Smooth muscle cell (in vitro differentiated cells): ENCODE measurements around the gene CCDC167. TPM values are rescaled to one million over a fixed set of nuclear protein-coding genes. Genes with fewer than 3 reads are reported as not detected.

Experiments
- DNase-seq: peaks from one replicate; lab custom pipeline; 2025; ENCODE audit not compliant: unreplicated experiment; lab: John Stamatoyannopoulos, UW
- H2AFZ ChIP-seq: fragments of 200-600 bp; sonication (generic); 2 replicates; pipeline ENCODE4 v1.6.0; 2016; ENCODE audit warnings: antibody characterized with exemption, low read depth, mild to moderate bottlenecking
- H3F3A ChIP-seq: fragments of 200-600 bp; sonication (generic); 2 replicates; pipeline ENCODE4 v1.6.0; 2017; ENCODE audit warnings: antibody characterized with exemption, low read depth
- H3K27ac ChIP-seq: fragments of 200-600 bp; sonication (generic); 2 replicates; pipeline ENCODE4 v1.5.1; 2016; ENCODE audit warnings: low read depth, mild to moderate bottlenecking
- H3K27me3 ChIP-seq: fragments of 200-600 bp; sonication (generic); 2 replicates; pipeline ENCODE4 v1.6.1; 2016; ENCODE audit warnings: low read depth, mild to moderate bottlenecking
- H3K36me3 ChIP-seq: fragments of 200-600 bp; sonication (generic); 2 replicates; pipeline ENCODE4 v1.5.1; 2016; ENCODE audit warnings: low read depth
- H3K4me1 ChIP-seq: fragments of 200-600 bp; sonication (generic); 2 replicates; pipeline ENCODE4 v1.5.1; 2016; ENCODE audit warnings: low read depth
- H3K4me2 ChIP-seq: fragments of 200-600 bp; sonication (generic); 2 replicates; pipeline ENCODE4 v1.6.0; 2016; ENCODE audit warnings: mild to moderate bottlenecking
- H3K4me3 ChIP-seq: fragments of 200-600 bp; sonication (generic); 2 replicates; pipeline ENCODE4 v1.5.1; 2016; ENCODE audit warnings: mild to moderate bottlenecking
- H3K79me2 ChIP-seq: fragments of 200-600 bp; sonication (generic); 2 replicates; pipeline ENCODE4 v1.6.0; 2016; ENCODE audit warnings: low read depth, mild to moderate bottlenecking
- H3K9ac ChIP-seq: fragments of 200-600 bp; sonication (generic); 2 replicates; pipeline ENCODE4 v1.6.0; 2016; ENCODE audit warnings: low read depth
- H3K9me3 ChIP-seq: fragments of 200-600 bp; sonication (generic); replicated peaks from 2 replicates; pipeline ENCODE4 v1.5.1; 2016; ENCODE audit warnings: low read depth
- H4K20me1 ChIP-seq: fragments of 200-600 bp; sonication (generic); 2 replicates; pipeline ENCODE4 v1.6.0; 2016; ENCODE audit warnings: low read depth
- WGBS: methylation state at CpG from one replicate; pipeline ENCODE4 v1.1.7; 2016; ENCODE audit warnings: low lambda C conversion rate; 5-methylcytosine and 5-hydroxymethylcytosine counted together
- polyA plus RNA-seq: library from polyadenylated mRNA; unstranded; fragments of >200 nt; fragmentation: Nextera tagmentation; extraction: Ambion mirVana; gene quantifications from 2 replicates; pipeline ENCODE4 v1.2.1, GENCODE V29; 2016
- total RNA-seq: library from RNA; depleted of rRNA; stranded (reverse); fragments of >200 nt; gene quantifications from 2 replicates; pipeline ENCODE4 v1.2.3, GENCODE V29; 2014
- TF ChIP-seq, protein P1 (sequence below): fragments of 200-600 bp; sonication (generic); IDR thresholded peaks from 2 replicates; pipeline ENCODE4 v1.5.1; 2017; ENCODE audit warnings: borderline replicate concordance, mild to moderate bottlenecking, antibody characterized with exemption; ENCODE audit not compliant: insufficient read depth, poor library complexity, severe bottlenecking

CCDC167 gene
- total and polyA plus RNA-seq, 2 experiments from 2014 or later: 81.0 to 114 TPM

DNA sequence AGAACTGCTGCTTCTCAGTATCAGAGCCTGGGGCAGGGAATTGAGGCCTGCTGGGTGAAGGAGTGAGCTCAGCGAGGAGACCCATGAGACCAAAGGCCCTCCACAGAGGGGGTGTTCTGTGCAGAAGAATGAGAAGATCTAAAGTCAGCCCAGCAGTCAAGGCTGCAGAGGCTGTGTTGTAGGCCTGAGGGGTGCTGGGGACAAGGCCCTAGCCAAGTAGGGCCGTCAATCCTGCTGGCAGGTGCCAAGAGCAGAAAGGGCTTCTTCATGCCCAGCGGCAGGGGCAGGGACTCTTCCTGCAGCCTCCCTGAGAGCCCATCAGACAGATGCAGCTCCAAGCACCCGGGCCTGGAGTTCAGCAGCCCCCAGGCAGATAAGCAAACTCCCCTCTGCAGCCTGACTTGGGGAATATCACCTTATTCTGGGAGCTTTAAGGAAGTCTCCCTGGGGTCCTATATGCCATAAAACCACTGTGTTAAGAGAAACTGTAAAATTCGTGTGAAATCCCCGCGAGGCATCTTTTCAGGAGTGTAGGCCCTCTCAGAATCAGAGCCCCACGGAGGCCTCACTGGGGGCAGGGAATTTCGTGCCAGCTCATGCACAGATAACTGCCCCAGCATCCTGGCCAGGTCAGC, 9.0 kb downstream of the CCDC167 start:
- no peak for DNase-seq
- TF ChIP-seq, protein P1, sequence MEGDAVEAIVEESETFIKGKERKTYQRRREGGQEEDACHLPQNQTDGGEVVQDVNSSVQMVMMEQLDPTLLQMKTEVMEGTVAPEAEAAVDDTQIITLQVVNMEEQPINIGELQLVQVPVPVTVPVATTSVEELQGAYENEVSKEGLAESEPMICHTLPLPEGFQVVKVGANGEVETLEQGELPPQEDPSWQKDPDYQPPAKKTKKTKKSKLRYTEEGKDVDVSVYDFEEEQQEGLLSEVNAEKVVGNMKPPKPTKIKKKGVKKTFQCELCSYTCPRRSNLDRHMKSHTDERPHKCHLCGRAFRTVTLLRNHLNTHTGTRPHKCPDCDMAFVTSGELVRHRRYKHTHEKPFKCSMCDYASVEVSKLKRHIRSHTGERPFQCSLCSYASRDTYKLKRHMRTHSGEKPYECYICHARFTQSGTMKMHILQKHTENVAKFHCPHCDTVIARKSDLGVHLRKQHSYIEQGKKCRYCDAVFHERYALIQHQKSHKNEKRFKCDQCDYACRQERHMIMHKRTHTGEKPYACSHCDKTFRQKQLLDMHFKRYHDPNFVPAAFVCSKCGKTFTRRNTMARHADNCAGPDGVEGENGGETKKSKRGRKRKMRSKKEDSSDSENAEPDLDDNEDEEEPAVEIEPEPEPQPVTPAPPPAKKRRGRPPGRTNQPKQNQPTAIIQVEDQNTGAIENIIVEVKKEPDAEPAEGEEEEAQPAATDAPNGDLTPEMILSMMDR: no peak
- no peaks in the 10 kb centered on the region for H3K79me2 ChIP-seq
- H3K4me3 ChIP-seq: no peak overlapping the region
- H3K4me1 ChIP-seq: peaks cover 17% of the 10 kb centered on the region
- H3K9me3 ChIP-seq: no peaks in the 10 kb centered on the region
- peaks cover 70% of the 10 kb centered on the region for H4K20me1 ChIP-seq
- WGBS: 82% methylated on average over 9 of the region's 9 CpGs
- H3F3A ChIP-seq: no peaks in the 10 kb centered on the region
- no peak overlapping the region for H3K4me2 ChIP-seq
- no peak overlapping the region for H2AFZ ChIP-seq
- no peaks in the 10 kb centered on the region for H3K36me3 ChIP-seq
- no peak overlapping the region for H3K9ac ChIP-seq
- no peaks in the 10 kb centered on the region for H3K27me3 ChIP-seq
- H3K27ac ChIP-seq: no peak overlapping the region

DNA sequence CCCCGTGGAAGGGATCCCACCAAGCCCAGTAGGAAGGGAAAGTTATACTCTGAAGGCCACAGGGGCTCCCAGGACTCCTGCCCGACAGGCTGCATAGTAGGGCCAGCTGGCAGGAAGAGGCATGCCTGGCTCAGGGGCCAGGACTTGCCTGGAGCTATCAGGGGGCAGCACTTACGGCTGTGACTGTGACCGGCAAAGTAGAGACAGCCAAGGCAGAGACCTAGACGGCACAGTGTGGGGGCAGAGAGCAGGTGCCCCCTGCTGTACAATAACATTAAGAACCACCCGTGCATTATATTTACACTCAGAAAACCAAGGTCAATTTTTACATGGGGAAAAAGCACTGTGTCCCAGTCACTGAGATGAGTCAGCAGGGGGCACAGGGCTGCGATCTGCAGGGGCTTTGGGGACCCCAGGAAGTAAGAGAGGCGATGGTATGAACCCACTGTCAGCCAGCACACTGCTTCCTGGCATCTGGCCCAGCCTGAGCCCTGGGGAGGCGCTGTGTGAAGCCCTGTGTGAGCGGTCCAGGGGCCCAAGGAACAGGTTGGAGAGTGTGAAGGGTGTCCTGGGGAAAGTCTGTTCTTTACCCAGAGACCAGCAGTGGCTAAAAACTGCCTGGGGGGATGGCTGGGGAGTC, 9.9 kb downstream of the CCDC167 start:
- 68% methylated on average over 10 of the region's 10 CpGs for WGBS
- H3K36me3 ChIP-seq: no peaks in the 10 kb centered on the region
- DNase-seq: no peak
- no peak overlapping the region for H2AFZ ChIP-seq
- H3K9ac ChIP-seq: no peak overlapping the region
- peaks cover 20% of the 10 kb centered on the region for H3K4me1 ChIP-seq
- H3K4me3 ChIP-seq: no peak overlapping the region
- TF ChIP-seq, protein P1: no peak
- no peak overlapping the region for H3K27ac ChIP-seq
- no peaks in the 10 kb centered on the region for H3K27me3 ChIP-seq
- H4K20me1 ChIP-seq: peaks cover 70% of the 10 kb centered on the region
- H3K4me2 ChIP-seq: no peak overlapping the region
- H3K9me3 ChIP-seq: no peaks in the 10 kb centered on the region
- no peaks in the 10 kb centered on the region for H3F3A ChIP-seq
- H3K79me2 ChIP-seq: no peaks in the 10 kb centered on the region

DNA sequence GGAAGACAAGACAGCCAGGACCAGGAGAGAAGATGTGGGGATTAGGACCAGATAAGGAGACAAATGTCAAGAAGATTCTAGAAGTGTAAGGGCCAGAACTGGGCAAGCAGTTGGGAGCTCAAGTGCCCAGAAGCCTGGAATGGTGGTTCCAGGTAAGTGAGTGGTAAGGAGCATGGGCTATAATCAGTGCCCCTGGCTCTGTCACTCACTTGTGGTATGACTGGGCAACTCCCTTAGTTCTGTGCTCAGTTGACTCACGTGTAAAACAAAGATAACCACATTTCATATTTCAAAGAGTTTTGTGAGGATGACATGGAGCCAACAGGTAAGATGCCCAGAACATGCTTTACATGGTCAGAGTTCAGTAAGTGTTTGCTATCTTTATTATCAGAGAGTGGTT, 11.2 kb downstream of the CCDC167 start:
- Histone ChIP-seq H3K9ac (no peak overlapping the region), H3K36me3 (no peaks in the 10 kb centered on the region), H3K4me1 (peaks cover 24% of the 10 kb centered on the region), H3K4me2 (no peak overlapping the region), H3K9me3 (no peaks in the 10 kb centered on the region), H3K79me2 (no peaks in the 10 kb centered on the region), H4K20me1 (peaks cover 77% of the 10 kb centered on the region), H2AFZ (no peak overlapping the region), H3F3A (no peaks in the 10 kb centered on the region), H3K4me3 (no peak overlapping the region), H3K27me3 (no peaks in the 10 kb centered on the region), H3K27ac (no peak overlapping the region)
- WGBS: 82% methylated on average over 1 of the region's 1 CpG
- no peak for DNase-seq
- TF ChIP-seq, protein P1: no peak
